Neuronal stem cell (in vitro differentiated cells): ENCODE data around the gene NR1D2.

Experiments
- DNase-seq: peaks from one replicate; pipeline ENCODE4 v3.0.0-alpha.2; 2013; ENCODE audit warnings: low spot score
- H2AFZ ChIP-seq: one replicate; pipeline ENCODE4 v1.6.1; 2013; ENCODE audit warnings: mild to moderate bottlenecking, low read length, inconsistent platforms
- H2AK5ac ChIP-seq: 2 replicates; pipeline ENCODE4 v1.6.1; 2013; ENCODE audit warnings: low read depth, mild to moderate bottlenecking, inconsistent platforms, low read length, moderate library complexity, mixed read lengths
- H2BK120ac ChIP-seq: 2 replicates; pipeline ENCODE4 v1.6.1; 2013; ENCODE audit warnings: low read depth, mild to moderate bottlenecking, inconsistent platforms, low read length, moderate library complexity, mixed read lengths
- H2BK12ac ChIP-seq: one replicate; pipeline ENCODE4 v1.6.1; 2013; ENCODE audit warnings: low read length, inconsistent platforms
- H2BK15ac ChIP-seq: 2 replicates; pipeline ENCODE4 v1.6.1; 2013; ENCODE audit warnings: mild to moderate bottlenecking, low read length, inconsistent platforms, mixed read lengths
- H2BK5ac ChIP-seq: one replicate; pipeline ENCODE4 v1.6.1; 2013; ENCODE audit warnings: inconsistent platforms, mild to moderate bottlenecking, low read length, moderate library complexity
- H3K14ac ChIP-seq: one replicate; pipeline ENCODE4 v1.6.1; 2013; ENCODE audit warnings: low read length, inconsistent platforms
- H3K18ac ChIP-seq: 2 replicates; pipeline ENCODE4 v1.6.1; 2013; ENCODE audit warnings: low read length, inconsistent platforms
- H3K23ac ChIP-seq: 2 replicates; pipeline ENCODE4 v1.6.1; 2013; ENCODE audit warnings: low read depth, mild to moderate bottlenecking, mixed read lengths, low read length, inconsistent platforms; ENCODE audit not compliant: poor library complexity
- H3K27ac ChIP-seq: replicated peaks from 3 replicates; pipeline ENCODE4 v1.5.1; 2013; ENCODE audit warnings: low read length, inconsistent platforms
- H3K27me3 ChIP-seq, 3 experiments: 2 replicates each; pipeline ENCODE4 v1.6.1; 2013; ENCODE audit warnings: low read length in 3 of 3, mild to moderate bottlenecking in 2 of 3, inconsistent platforms in 1 of 3, low read depth in 1 of 3, mixed read lengths in 1 of 3, moderate library complexity in 1 of 3; ENCODE audit not compliant: control insufficient read depth in 3 of 3, insufficient read depth in 3 of 3
- H3K36me3 ChIP-seq, 2 donors: replicated peaks in 1 of 2; 2 replicates each; pipeline ENCODE4 v1.6.1; 2013; ENCODE audit warnings: low read length in 2 of 2; ENCODE audit not compliant: control insufficient read depth in 2 of 2, insufficient read depth in 2 of 2
- H3K4ac ChIP-seq: 2 replicates; pipeline ENCODE4 v1.6.1; 2013; ENCODE audit warnings: inconsistent platforms, mild to moderate bottlenecking, low read length, moderate library complexity
- H3K4me1 ChIP-seq, 2 donors: 1 replicate in 1 of 2; 2 replicates in 1 of 2; pipeline ENCODE4 v1.6.1; 2013; ENCODE audit warnings: low read length in 2 of 2, low read depth in 1 of 2; ENCODE audit not compliant: control insufficient read depth in 2 of 2, insufficient read depth in 1 of 2
- H3K4me2 ChIP-seq: one replicate; pipeline ENCODE4 v1.6.1; 2013; ENCODE audit warnings: mild to moderate bottlenecking, low read length, inconsistent platforms; ENCODE audit not compliant: insufficient read depth, poor library complexity, severe bottlenecking
- H3K4me3 ChIP-seq, 2 donors: 2 replicates each; pipeline ENCODE4 v1.5.1; 2013; ENCODE audit warnings: low read length in 2 of 2, mild to moderate bottlenecking in 2 of 2, inconsistent platforms in 1 of 2, moderate library complexity in 1 of 2
- H3K79me1 ChIP-seq: one replicate; pipeline ENCODE4 v1.6.1; 2013; ENCODE audit warnings: low read depth, mild to moderate bottlenecking, inconsistent platforms, low read length, moderate library complexity
- H3K9ac ChIP-seq: one replicate; pipeline ENCODE4 v1.6.1; 2013; ENCODE audit warnings: mild to moderate bottlenecking, low read depth, low read length, inconsistent platforms; ENCODE audit not compliant: poor library complexity
- H3K9me3 ChIP-seq, 2 donors: replicated peaks in 1 of 2; 2 replicates each; pipeline versions ENCODE3 to v1.6.1; 2013; ENCODE audit warnings: low read length in 2 of 2, mild to moderate bottlenecking in 2 of 2, inconsistent platforms in 1 of 2, low read depth in 1 of 2, mixed read lengths in 1 of 2, moderate library complexity in 1 of 2; ENCODE audit not compliant: control insufficient read depth in 2 of 2, insufficient read depth in 1 of 2
- H4K8ac ChIP-seq: one replicate; pipeline ENCODE4 v1.6.1; 2013; ENCODE audit warnings: low read depth, mild to moderate bottlenecking, inconsistent platforms, low read length, moderate library complexity
- H4K91ac ChIP-seq: one replicate; pipeline ENCODE4 v1.6.1; 2013; ENCODE audit warnings: low read length, low read depth, mild to moderate bottlenecking, inconsistent platforms; ENCODE audit not compliant: poor library complexity
- WGBS, 2 donors: extraction: QIAGEN DNeasy Blood & Tissue Kit; methylation state at CpG; one replicate each; pipeline ENCODE4 v1.1.7; 2013; ENCODE audit warnings: missing lambda C conversion rate in 2 of 2, mixed read lengths in 1 of 2; ENCODE audit not compliant: insufficient read length in 2 of 2, insufficient replicate concordance in 1 of 2; ENCODE audit errors: extremely low coverage in 2 of 2; 5-methylcytosine and 5-hydroxymethylcytosine counted together

The NR1D2 gene

DNA sequence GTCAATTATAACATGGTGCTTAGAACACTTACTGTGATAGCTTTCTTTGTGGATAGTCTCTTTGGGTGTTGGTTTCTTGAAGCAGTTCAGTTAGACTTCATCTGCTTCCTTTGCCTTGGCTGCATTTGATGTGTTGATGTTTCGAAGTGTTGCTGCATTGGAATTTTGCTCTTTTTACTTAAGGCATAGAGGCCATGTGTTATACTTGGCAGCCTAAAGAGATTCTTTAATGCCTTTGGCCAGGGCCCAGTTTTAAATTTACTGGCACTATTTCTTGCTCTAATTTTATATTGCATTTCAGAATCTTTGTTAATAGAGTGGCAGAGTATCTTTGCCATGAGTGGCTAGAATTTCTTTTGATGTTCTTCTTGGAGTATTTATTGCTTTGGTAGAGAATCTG, 21.2 kb downstream of the NR1D2 start:
- Histone ChIP-seq H3K14ac (no peak overlapping the region), H4K8ac (no peak overlapping the region), H3K4me1 (no peaks in the 10 kb centered on the region), H2AFZ (no peak overlapping the region), H2BK5ac (no peak overlapping the region), H3K18ac (no peak overlapping the region), H3K4ac (no peak overlapping the region), H3K4me2 (no peak overlapping the region), H3K4me3 (no peak overlapping the region), H2BK12ac (no peak overlapping the region), H3K9ac (no peak overlapping the region), H2AK5ac (no peak overlapping the region), H4K91ac (no peak overlapping the region), H2BK15ac (no peak overlapping the region), H3K79me1 (no peaks in the 10 kb centered on the region), H3K36me3 (peaks cover 8 to 75% of the 10 kb centered on the region in 2 donors), H3K23ac (no peak overlapping the region), H2BK120ac (no peak overlapping the region), H3K9me3 (no peaks in the 10 kb centered on the region), H3K27me3 (no peaks in the 10 kb centered on the region), H3K27ac (no peak overlapping the region)
- DNase-seq = no peak
- WGBS, 2 donors = no CpG with 5 or more reads among the region's 1 CpG

GRCh38 chr3:23968463-23969184, 23.5 kb downstream of the NR1D2 start:
- Histone ChIP-seq H3K4ac (no peak overlapping the region), H2BK12ac (no peak overlapping the region), H3K9ac (no peak overlapping the region), H2BK5ac (no peak overlapping the region), H3K18ac (no peak overlapping the region), H3K27ac (no peak overlapping the region), H3K4me3 (no peak overlapping the region), H3K9me3 (no peaks in the 10 kb centered on the region), H3K4me2 (no peak overlapping the region), H2BK15ac (no peak overlapping the region), H2AK5ac (no peak overlapping the region), H3K27me3 (no peaks in the 10 kb centered on the region), H4K91ac (no peak overlapping the region), H3K4me1 (no peaks in the 10 kb centered on the region), H2BK120ac (no peak overlapping the region), H3K79me1 (no peaks in the 10 kb centered on the region), H3K36me3 (peaks cover 3 to 66% of the 10 kb centered on the region in 2 donors), H3K23ac (no peak overlapping the region), H2AFZ (no peak overlapping the region), H3K14ac (no peak overlapping the region), H4K8ac (no peak overlapping the region)
- no peak for DNase-seq
- WGBS, 2 donors = no CpG with 5 or more reads among the region's 5 CpGs

DNA sequence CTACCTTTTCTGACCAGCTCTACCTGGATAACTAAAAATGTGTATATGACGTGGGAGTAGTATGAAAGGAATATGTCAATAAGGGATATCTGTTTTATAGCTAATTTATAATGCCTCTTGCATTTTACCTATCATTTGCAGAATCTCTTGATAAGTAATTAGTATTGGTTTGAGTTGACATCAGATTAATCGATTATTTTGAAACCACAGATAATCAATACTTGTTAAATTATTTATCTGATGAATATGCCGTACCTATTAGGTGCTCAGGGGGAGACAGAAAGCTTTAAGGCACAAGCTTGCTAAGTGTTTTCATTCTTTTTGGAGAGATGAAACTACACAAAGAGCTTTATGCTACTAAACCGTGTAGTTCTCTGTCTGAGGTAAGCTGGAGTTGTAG, 24.3 kb downstream of the NR1D2 start:
- no CpG with 5 or more reads among the region's 4 CpGs for WGBS, 2 donors
- Histone ChIP-seq H2AFZ (no peak overlapping the region), H2BK15ac (no peak overlapping the region), H3K79me1 (no peaks in the 10 kb centered on the region), H2AK5ac (no peak overlapping the region), H3K9ac (no peak overlapping the region), H3K4ac (no peak overlapping the region), H3K27me3 (no peaks in the 10 kb centered on the region), H3K14ac (no peak overlapping the region), H2BK5ac (no peak overlapping the region), H3K18ac (no peak overlapping the region), H3K4me3 (no peak overlapping the region), H3K4me1 (no peaks in the 10 kb centered on the region), H3K36me3 (peaks cover 3 to 70% of the 10 kb centered on the region in 2 donors), H3K27ac (no peak overlapping the region), H2BK12ac (no peak overlapping the region), H3K23ac (no peak overlapping the region), H3K4me2 (no peak overlapping the region), H2BK120ac (no peak overlapping the region), H3K9me3 (no peaks in the 10 kb centered on the region), H4K8ac (no peak overlapping the region), H4K91ac (no peak overlapping the region)
- DNase-seq = no peak

- peaks cover 5 to 62% of the 10 kb centered on the region in 2 donors for H3K36me3 ChIP-seq
- H3K18ac ChIP-seq = no peak overlapping the region
- no peak overlapping the region for H4K91ac ChIP-seq
- H3K27me3 ChIP-seq = no peaks in the 10 kb centered on the region
- no peak overlapping the region for H2BK12ac ChIP-seq
- H3K9ac ChIP-seq = no peak overlapping the region
- no peak for DNase-seq
- no peak overlapping the region for H3K14ac ChIP-seq
- no peak overlapping the region for H2BK120ac ChIP-seq
- no peak overlapping the region for H2BK5ac ChIP-seq
- H3K4me3 ChIP-seq = no peak overlapping the region
- no peak overlapping the region for H3K4me2 ChIP-seq
- H4K8ac ChIP-seq = no peak overlapping the region
- no peaks in the 10 kb centered on the region for H3K79me1 ChIP-seq
- WGBS, 2 donors = no CpG with 5 or more reads among the region's 1 CpG
- H2BK15ac ChIP-seq = no peak overlapping the region
- peaks cover 3 to 11% of the 10 kb centered on the region in 2 donors for H3K9me3 ChIP-seq
- no peak overlapping the region for H3K23ac ChIP-seq
- H3K27ac ChIP-seq = no peak overlapping the region
- no peaks in the 10 kb centered on the region for H3K4me1 ChIP-seq
- no peak overlapping the region for H2AFZ ChIP-seq
- H3K4ac ChIP-seq = no peak overlapping the region
- H2AK5ac ChIP-seq = no peak overlapping the region
These were observed 26.6 kb downstream of the NR1D2 start for GRCh38 chr3:23971684-23972083.
